ENCODE data around the gene ANKRD63. TPM values are rescaled to one million over a fixed set of nuclear protein-coding genes. Genes with fewer than 3 reads are reported as not detected.

The ANKRD63 gene
- total and polyA plus RNA-seq, 7 donors = not detected

DNA sequence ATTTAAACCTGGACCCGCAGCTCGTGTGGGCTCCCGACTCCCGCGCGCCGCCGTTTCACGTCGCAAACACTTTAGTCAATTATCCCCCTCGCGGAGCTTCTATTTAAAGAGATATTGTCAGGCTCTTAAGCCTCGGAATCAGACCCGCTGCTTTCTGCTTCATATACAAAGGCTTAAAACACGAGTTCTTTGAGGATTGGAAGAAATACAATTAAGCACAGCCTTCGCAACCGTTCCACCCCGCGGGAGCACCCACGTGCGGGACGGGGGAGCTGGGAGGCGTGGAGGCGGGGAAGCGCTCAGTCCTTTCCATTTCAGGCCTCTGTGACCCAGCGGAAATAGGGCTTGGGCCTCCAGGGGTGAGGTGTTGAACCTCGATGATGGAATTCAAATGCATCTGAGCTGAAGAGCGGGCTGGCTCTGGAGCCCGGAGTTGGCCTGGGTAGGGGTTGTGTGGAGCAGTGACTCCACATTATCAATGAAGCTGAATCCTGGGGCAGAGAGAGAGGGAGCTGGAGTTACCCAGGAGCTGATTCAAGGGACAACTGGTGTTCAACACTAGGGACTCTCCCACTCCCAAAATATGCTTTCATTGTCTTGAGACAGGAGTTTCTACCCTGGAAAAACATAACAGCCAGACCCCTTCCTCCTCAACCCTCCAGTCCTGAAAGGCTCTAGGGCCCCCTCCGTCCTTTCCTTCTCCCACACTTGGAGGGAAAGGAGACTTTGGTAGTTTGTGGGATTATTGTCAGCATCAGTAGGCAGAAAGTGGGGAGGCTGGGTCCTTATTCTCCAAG lies 2.4 kb downstream of the ANKRD63 start:
- Histone ChIP-seq H3K36me3 (ENCODE audit: insufficient read depth in 1 of 2, low read depth in 1 of 2) (no peaks in the 10 kb centered on the region), H3K4me1 (peaks cover 9% of the 10 kb centered on the region), H3K4me3 (no peak overlapping the region), H3K27ac (no peak overlapping the region), H3K27me3 (ENCODE audit: insufficient read depth in 3 of 3, low read length in 2 of 3) (peaks cover 0 to 52% (median 39%) of the 10 kb centered on the region in 3 donors), H3K9me3 (no peaks in the 10 kb centered on the region)
- no peak for ATAC-seq
- WGBS, 3 donors = 55 to 62% (median 58%) methylated on average over 30 of the region's 30 CpGs
- DNase-seq = no peak
- intact Hi-C loops (cut with DNase I) = no loop called here
- no peak for TF ChIP-seq CTCF (IDR thresholded peaks at IDR 0.05)

DNA sequence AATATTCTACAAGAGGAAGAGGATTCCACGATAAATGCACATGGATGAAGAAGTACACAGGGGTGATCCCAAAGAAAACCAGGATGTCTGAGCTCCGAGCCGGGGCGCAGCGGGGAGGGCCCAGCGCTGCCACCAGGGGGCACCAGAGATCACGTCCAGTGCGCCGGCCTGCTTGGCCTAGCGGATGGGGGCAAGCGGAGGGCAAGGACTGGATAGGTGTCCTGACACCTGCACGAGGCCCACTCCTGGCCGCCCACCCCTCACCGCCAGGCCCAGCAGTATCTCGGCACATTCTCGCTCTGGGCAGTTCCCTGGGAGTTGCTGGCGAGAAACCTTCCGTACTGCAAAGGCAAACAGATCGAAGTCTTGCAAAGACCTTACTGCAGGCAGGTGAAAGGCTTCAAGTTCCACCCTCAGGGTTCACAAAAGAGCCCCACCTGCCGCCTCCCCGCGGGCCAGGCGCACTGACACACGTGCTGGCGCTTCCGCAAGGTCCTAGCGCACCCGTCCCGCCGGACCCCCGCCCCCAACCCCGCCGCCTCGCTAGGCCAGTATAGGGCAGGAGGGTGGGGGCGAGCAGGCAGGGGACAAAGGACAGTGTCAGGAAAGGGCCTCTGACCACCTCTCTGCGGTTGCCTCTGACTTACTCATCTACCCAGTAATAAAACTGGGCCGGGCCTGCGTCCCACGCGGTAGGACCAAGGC lies 3.3 kb downstream of the ANKRD63 start:
- no peaks in the 10 kb centered on the region for H3K36me3 ChIP-seq (ENCODE audit: insufficient read depth in 1 of 2, low read depth in 1 of 2)
- intact Hi-C loops (cut with DNase I) = loop anchor here (1.0 to 5.0 kb wide), 2 partner anchors 31 to 143 kb away; no protein-coding TSS in a partner anchor
- no peaks in the 10 kb centered on the region for H3K9me3 ChIP-seq
- peaks cover 0 to 52% (median 35%) of the 10 kb centered on the region in 3 donors for H3K27me3 ChIP-seq (ENCODE audit: insufficient read depth in 3 of 3, low read length in 2 of 3)
- DNase-seq = peak; percentile 76 to 88
- WGBS, 3 donors = 20 to 25% (median 21%) methylated on average over 32 to 40 of the region's 40 CpGs
- H3K4me1 ChIP-seq = peaks cover 9% of the 10 kb centered on the region
- no peak overlapping the region for H3K27ac ChIP-seq
- TF ChIP-seq CTCF (IDR thresholded peaks at IDR 0.05) = peak; percentile 100
- peak; percentile 71 to 77 (median 73) for ATAC-seq
- H3K4me3 ChIP-seq = no peak overlapping the region

DNA sequence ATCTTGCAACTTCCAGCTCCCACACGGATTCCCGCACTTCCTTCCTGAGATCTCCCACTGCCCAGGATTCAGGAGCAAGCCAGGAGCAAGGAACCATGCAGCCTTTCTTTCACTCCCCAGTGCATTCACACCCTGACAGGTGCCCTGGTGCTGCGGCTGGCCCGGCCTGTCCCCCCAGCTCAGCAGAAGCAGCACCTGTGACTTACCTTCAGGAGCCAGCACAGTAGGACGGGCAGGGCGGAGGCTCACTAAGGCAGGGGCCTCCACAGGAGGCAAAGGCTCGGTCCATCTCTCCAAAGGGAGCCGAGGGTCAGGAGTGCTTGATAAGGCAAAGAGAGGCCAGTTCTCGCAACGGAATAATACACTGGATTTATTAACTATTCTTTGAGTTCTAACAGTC lies 4.8 kb downstream of the ANKRD63 start:
- ATAC-seq = no peak
- no peaks in the 10 kb centered on the region for H3K36me3 ChIP-seq (ENCODE audit: insufficient read depth in 1 of 2, low read depth in 1 of 2)
- DNase-seq = no peak
- intact Hi-C loops (cut with DNase I) = loop anchor here (1.0 to 5.0 kb wide), 2 partner anchors 143 to 144 kb away; no protein-coding TSS in a partner anchor
- 63 to 74% (median 65%) methylated on average over 10 of the region's 10 CpGs for WGBS, 3 donors
- H3K4me1 ChIP-seq = peaks cover 9% of the 10 kb centered on the region
- H3K9me3 ChIP-seq = no peaks in the 10 kb centered on the region
- H3K27me3 ChIP-seq (ENCODE audit: insufficient read depth in 3 of 3, low read length in 2 of 3) = peaks cover 0 to 46% (median 26%) of the 10 kb centered on the region in 3 donors
- TF ChIP-seq CTCF (IDR thresholded peaks at IDR 0.05) = no peak
- no peak overlapping the region for H3K4me3 ChIP-seq
- no peak overlapping the region for H3K27ac ChIP-seq

DNA sequence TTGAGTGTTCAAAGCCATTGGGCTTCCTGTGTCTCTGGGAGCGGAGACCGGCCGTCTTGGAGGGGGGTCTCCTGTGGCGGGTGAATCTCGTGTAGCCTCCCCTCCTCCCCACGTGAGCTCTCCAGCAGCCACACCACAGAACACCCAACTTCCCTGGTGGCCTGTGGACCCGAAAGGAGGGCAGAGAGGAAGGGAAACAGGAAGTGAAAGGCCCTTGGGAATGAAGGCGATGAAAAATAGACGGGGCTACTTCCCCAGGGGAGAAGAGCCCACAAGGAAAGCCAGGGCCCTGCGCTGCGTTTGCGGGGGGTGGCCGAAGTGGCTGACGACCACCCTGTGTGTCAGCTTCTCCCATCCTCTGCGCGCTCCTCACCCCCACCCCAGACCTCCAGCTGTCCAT lies 5.4 kb downstream of the ANKRD63 start:
- Histone ChIP-seq H3K4me1 (peaks cover 4% of the 10 kb centered on the region), H3K27me3 (ENCODE audit: insufficient read depth in 3 of 3, low read length in 2 of 3) (peaks cover 0 to 41% (median 21%) of the 10 kb centered on the region in 3 donors), H3K4me3 (no peak overlapping the region), H3K36me3 (ENCODE audit: insufficient read depth in 1 of 2, low read depth in 1 of 2) (no peaks in the 10 kb centered on the region), H3K9me3 (no peaks in the 10 kb centered on the region), H3K27ac (no peak overlapping the region)
- 41 to 51% (median 50%) methylated on average over 14 to 16 of the region's 16 CpGs for WGBS, 3 donors
- DNase-seq (no peak), ATAC-seq (no peak)
- intact Hi-C loops (cut with DNase I) = loop anchor here in 1 of 2 donors (5.0 kb wide), 1 partner anchor 145 kb away; no protein-coding TSS in a partner anchor
- TF ChIP-seq CTCF (IDR thresholded peaks at IDR 0.05) = no peak
